HG02884 (cell line): ENCODE results near the gene PLIN5.

Experiments used
- ATAC-seq: cut with Tn5 transposase; IDR thresholded peaks from one replicate; pipeline ENCODE4 v1.9.1; 2021; ENCODE audit warnings: mild to moderate bottlenecking, moderate library complexity; ENCODE audit not compliant: unreplicated experiment

PLIN5 gene

DNA sequence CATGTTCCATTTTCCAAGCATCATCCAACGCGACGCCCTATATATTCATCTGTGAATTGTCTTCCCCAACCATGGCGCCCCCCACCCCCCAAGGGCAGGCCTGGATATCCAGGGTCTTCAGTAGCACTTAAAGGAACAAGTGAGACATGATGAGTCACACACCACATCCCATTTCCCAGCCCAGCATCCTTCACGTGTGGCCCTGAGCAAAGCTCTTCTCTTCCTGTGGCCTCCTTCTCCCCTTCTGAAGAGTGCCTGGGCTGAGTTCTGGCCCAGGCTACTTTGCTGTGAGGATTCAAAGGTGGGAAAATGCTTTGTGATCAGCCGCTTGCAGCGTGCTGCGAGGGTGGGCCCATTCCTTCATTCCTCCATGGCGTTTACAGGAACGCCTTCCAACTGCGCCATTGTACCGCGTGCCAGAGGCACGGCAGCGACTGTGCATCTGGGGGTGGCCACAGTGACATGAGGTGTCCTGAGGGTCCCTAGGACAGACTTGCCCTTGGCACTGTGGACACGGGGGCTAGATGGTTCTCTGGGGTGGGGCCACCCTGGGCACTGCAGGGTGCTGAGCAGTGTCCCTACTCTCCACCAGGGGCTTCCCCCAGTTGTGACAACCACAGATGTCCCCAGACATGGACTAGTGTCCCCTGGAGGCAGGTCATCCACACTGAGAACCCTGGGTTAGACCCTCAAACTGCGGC, 28.4 kb downstream of the PLIN5 start:
- ATAC-seq: no peak

GRCh38 chr19:4505570-4506448, 29.2 kb downstream of the PLIN5 start:
- no peak for ATAC-seq

- no peak for ATAC-seq
These were observed 30.0 kb downstream of the PLIN5 start for GRCh38 chr19:4504891-4505569.

- no peak for ATAC-seq
These were observed 30.7 kb downstream of the PLIN5 start for GRCh38 chr19:4504297-4504701.

DNA sequence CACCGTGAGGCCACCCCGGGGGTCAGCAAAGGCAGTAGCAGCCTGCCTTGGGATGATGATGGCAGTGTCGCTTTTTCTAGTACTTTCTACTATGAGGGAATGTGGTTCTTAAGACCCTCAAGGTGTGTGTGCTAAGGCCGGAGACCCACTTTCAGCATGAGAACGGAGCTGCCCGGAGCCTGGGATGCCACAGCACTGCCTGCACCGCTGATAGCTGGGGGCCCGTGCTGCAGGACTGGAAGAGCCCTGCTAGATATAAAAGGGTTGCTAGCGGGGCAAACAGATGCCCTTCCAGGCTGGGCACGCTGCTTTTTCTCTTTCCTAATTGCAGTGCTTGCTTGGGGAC, 31.2 kb downstream of the PLIN5 start:
- no peak for ATAC-seq

- no peak for ATAC-seq
These were observed 31.7 kb downstream of the PLIN5 start for GRCh38 chr19:4503132-4503824.

- ATAC-seq: no peak
These were observed 32.5 kb downstream of the PLIN5 start for GRCh38 chr19:4502282-4503131.

DNA sequence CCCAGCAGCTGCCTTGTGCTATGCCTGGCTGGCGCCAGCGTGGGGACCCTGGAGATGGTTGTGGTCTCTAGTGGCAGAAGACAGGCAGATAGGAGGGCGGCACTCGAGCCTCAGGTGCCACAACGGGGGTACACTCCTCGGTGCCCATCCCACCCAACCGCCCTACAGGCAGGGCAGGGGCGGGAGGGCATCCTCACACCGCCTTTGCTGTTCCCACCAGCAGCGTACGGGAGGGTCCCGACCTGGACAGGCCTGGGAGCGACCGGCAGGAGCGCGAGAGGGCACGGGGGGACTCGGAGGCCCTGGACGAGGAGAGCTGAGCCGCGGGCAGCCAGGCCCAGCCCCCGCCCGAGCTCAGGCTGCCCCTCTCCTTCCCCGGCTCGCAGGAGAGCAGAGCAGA, 33.3 kb downstream of the PLIN5 start:
- ATAC-seq: no peak

GRCh38 chr19:4500841-4501591, 34.0 kb downstream of the PLIN5 start:
- no peak for ATAC-seq

GRCh38 chr19:4499855-4500254, 35.2 kb downstream of the PLIN5 start:
- no peak for ATAC-seq

GRCh38 chr19:4499318-4499717, 35.7 kb downstream of the PLIN5 start:
- ATAC-seq: no peak

DNA sequence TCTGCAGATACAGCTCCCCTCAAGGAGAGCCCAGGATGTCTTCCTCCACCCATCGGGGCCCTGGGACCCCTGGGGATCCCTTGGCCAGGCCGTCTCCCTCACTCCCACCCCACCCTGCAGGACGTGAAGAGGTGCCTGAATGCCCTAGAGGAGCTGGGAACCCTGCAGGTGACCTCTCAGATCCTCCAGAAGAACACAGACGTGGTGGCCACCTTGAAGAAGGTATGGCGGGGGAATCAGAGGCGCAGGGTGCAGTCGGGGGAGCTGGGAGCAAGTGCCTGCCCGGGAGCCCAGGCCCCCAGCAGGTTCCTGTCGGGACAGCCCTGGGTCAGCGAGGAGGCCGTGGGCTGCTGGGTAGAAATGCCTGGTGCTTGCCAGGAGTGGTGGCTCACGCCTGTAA, 36.3 kb downstream of the PLIN5 start:
- no peak for ATAC-seq

DNA sequence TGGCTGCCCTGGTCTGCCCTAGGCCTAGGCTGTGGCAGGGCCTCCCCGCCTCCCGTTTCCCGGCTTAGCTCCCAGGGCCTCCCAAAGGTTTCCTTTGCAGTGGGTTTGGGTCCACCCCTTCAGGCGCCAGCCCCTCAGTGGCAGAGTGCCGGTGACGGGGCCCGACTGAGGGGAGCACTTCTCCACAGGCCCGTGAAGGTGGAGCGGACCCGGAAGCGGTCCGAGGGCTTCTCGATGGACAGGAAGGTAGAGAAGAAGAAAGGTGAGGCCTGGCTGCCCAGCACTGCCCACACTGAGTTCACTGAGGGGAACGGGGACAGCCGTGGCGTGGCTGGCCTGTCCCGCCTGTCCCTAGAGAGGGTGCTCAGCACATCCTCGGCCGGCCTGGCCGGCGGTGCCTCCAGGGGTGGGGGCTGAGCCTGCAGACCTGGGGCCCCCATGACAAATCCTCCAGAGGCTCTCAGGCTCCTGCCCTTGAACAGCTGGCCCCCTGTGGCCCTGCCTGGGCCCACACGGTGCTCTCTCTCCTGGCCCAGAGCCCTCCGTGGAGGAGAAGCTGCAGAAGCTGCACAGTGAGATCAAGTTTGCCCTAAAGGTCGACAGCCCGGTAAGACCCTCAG, 37.1 kb downstream of the PLIN5 start:
- ATAC-seq: no peak

DNA sequence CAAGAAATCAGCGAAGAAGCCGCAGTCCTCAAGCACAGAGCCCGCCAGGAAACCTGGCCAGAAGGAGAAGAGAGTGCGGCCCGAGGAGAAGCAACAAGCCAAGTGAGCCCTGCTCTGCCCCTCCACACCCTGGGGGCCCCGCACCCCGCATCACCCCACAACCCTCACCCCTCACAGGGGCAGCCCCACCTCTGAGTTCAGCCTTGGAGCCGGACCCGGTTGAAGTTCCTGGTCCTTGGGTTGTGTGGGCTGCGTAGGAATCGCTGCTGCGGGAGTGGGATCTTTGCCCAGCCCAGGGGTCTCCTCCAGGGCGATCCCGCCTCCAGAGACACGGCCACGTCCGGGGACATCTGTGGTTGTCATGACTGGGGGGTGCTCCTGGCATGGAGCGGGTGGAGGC, 38.7 kb downstream of the PLIN5 start:
- no peak for ATAC-seq

- ATAC-seq: no peak
These were observed 39.6 kb downstream of the PLIN5 start for GRCh38 chr19:4495471-4495870.

DNA sequence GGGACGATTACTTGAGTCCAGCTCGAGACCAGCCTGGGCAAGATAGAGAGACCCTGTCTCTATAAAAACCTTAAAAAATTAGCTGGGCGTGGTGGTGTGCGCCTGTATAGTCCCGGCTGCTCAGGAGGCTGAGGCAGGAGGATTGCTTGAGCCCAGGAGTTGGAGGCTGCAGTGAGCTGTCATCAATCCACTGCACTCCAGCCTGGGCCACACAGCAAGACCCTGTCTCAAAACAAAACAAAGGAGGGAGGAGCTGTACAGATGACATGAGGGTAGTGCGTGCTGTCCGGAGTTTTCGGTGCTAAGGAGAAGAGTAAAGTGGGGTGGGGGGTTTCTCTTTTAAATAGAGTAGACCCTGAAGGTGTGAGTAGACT, 40.3 kb downstream of the PLIN5 start:
- ATAC-seq: no peak

DNA sequence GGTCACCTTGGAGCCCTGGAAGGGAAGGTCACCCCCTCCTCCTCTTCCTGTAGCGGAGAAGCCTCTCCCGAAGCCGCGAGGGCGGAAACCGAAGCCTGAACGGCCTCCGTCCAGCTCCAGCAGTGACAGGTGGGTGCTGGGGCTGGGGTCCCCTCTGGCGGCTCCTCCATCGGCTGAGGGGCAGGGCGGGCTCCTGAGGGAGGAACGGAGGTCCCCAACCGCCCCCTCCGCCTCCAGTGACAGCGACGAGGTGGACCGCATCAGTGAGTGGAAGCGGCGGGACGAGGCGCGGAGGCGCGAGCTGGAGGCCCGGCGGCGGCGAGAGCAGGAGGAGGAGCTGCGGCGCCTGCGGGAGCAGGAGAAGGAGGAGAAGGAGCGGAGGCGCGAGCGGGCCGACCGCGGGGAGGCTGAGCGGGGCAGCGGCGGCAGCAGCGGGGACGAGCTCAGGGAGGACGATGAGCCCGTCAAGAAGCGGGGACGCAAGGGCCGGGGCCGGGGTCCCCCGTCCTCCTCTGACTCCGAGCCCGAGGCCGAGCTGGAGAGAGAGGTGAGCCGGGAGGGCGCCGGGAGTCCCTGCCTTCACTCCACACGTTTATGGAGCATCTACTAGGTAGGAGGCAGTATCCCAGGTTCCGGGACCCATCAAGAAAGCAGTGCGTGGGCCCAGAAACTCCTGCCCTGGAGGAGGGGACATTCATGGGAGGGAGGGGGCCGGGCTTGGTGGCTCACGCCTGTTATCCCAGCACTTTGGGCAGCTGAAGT, 40.9 kb downstream of the PLIN5 start:
- no peak for ATAC-seq

DNA sequence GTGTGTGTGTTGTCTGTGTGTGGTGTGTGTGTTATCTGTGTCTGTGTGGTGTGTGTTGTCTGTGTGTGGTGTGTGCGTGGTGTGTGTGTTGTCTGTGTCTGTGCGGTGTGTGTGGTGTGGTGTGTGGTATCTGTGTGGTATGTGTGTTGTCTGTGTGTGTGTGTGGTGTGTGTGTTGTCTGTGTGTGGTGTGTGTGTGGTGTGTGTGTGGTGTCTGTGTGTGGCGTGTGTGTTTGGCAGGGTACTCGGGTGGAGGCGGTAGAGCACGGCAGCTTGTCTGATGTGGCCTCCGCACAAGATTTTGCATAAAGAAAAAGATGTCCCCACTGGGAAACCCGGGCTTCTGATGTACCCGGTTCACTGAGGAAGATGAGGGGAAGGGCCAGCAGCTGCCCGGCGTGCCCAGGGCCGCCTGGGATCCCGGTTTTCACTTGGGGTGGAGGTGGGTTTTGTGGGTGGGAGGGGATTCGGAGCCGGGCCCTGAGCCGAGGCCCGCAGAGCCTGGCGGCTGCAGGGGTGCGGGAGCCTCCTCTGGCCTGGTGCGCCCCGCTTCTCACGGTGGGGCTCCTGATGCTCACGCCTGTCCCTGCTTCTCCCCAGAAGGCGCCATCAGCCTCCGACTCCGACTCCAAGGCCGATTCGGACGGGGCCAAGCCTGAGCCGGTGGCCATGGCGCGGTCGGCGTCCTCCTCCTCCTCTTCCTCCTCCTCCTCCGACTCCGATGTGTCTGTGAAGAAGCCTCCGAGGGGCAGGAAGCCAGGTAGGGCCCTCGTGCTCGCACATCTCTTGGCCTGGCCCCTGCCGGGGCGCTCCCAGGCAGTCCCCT, 41.7 kb downstream of the PLIN5 start:
- no peak for ATAC-seq
